SKM-1 treated with dmso at 0.1 percent for 144 hours (cell line): ENCODE results near the gene TRMT61A.

ENCODE experiments used
- DNase-seq: peaks from one replicate; lab custom pipeline; 2025; ENCODE audit not compliant: unreplicated experiment; lab: John Stamatoyannopoulos, UW

The TRMT61A gene

DNA sequence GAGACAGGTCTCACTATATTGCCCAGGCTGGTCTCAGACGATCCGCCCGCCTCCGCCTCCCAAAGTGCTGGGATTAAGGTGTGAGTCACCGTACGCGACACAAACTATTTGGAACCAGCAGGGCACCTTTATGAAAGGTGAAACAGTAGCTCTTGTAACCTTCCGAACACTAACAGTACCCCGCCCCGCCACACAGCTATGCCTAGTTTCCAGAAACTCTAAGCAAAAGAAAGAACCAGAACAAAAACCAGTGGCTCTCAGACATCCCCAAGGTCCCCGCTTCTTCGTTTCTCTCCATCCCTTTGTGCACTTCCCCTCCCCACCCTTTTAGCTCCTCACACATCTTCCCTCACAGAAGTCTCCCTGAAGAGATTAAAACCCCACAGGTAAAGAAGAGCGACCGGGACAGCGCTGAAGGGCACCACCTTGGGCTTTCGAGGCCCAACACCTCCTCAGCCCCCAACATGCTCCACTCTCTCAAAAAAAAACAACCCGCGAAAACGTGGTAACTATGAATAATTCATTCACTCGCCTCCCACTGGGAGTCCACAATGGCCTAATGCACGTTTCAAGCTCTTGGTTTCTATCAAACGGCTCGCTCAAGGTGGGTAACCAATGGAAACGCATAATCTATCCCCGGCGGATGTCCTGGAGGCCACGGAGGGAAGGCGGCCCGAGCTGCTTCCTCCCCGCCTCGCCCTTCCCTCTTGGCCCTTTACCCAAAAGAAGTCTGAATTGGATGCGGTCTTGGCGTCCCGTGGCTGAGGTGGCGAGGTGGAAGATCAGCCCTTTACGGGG is 32.6 kb downstream of the TRMT61A start:
- no peak for DNase-seq

DNA sequence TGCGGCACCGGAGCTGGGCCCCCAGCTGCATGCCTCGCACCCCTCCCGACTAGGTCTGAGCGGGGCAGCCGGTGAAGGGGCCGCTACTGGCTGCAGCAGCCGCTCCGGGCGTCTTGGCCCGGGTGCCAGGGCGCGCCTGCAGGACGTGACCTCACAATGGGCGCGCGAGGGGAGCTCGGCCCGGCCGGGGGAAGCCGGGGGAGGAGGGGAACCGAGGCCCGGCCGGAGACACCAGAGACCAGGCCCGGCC is 33.1 kb downstream of the TRMT61A start:
- no peak for DNase-seq

DNA sequence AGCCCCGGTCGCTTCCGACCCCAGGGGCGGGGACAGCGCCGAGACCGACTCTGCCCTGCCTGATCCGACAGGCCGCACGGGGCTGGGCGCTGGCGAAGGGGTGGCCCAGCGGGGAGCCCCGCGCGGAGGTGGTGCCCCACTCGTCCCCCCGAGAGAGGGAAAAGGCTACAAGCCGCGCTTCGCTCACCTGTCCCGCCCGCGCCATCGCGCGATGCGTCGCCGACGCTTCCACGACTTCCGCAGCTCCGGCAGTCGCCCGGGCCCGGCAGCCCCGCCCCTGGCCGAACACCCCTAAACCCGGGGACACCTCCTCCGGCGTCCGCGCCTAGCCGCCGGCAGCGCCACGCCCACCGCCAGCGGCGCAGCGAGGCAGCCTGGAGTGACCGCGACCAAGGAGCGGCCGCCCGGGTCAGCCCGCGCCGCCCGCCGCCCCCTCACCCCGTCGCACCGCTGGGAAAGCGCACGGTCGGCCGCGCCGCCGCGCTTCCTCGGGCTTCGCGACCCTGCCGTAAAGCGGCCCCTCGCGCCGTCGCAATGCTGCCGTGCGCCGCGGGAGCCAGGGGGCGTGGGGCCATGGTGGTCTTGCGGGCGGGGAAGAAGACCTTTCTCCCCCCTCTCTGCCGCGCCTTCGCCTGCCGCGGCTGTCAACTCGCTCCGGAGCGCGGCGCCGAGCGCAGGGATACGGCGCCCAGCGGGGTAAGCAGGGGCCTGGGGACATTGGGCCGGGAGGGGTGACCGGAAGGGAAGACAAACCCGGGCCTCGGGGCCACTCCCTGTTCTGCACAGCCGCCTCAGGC is 33.6 kb downstream of the TRMT61A start, which contains the start of the genes BAG5 and COA8:
BAG5 (minus strand) TSS at position 229 of the 797 bp plus-strand sequence. CDS start 1,493 bp downstream, outside the sequence.
COA8 (plus strand) TSS at position 532 of the 797 bp plus-strand sequence; CDS start at position 574, 42 bp downstream.
- peak; percentile 28 for DNase-seq

DNA sequence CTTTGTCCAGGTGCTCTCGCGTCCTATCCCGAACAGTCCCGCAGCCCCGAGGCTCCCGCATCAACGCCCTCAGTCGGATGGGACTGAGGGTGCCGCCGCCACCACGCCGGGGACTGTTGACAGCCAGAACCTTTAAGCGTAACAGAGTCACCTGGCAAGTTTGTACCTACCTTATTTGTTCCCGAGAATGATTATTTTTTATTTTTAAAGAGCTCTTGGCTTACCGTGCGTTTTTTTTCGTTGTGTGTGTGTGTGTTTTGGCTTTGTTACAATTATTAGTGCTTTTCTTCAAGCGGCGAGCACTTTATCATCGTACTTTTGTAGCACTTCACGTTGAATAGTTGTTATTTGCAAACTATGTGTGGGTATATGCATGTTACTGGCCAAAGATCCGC is 34.2 kb downstream of the TRMT61A start:
- no peak for DNase-seq

DNA sequence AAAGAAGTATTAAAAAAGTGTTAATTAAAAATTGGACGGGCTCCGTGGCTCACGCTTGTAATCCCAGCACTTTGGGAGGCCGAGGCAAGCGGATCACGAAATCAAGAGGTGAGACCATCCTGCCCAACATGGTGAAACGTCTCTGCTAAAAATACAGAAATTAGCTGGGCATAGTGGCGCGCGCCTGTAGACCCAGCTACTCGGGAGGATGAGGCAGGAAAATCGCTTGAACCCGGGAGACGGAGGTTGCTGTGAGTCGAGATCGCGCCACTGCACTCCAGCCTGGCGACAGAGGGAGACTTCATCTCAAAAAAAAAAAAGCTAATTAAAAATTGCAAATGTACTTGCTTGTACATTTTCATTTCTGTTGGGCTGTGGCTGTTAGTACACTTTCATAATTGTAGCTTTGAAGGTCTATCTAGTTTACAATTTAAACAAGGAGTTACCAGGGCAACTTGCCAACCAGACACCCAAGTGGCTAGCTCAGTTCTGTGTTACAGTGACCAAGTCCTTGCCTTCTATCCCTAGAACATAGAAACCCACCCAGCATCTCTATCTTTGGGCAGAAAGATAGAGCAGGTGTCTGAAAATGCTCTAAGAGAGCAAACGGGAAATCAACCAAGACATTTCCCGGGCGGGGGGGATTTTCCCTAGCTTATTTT is 35.0 kb downstream of the TRMT61A start:
- no peak for DNase-seq

DNA sequence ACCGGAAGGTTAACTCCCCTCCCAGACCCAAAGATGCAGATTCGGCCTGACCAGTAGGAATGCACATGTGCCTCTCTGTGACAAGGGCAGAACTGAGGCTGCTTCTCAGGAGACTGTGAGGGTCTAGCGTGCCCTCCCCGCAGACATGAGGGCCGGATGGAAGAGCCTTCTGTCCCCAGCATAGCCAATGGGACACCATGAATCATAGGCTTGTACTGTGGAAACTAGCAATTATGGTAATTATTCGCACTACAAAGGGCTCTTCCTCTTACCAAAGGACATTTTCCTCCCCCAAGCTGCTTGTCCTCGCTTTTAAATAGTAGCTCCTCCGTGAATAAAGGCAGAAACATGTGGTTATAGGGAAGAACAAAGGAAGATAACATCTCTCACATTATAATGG is 40.0 kb downstream of the TRMT61A start:
- DNase-seq = no peak

DNA sequence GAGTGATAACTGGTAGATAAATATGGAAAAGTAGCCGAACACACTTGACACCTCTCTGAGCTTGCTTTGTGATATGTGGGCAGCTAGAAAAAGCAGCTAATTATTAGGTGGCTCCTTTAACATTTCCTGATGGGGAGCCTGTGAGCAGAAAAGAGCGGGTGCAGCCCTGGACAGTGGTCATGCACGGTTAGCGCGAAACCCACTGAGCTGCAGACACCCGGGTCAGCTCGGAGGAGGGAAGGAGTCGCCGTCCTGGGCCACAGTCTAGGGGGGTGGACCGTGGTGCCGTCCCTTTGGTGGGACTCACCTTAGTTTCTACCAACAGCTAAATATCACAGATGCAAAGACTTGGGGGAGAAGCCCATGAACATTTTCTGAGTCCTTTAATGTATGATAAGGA is 40.4 kb downstream of the TRMT61A start:
- DNase-seq = no peak

DNA sequence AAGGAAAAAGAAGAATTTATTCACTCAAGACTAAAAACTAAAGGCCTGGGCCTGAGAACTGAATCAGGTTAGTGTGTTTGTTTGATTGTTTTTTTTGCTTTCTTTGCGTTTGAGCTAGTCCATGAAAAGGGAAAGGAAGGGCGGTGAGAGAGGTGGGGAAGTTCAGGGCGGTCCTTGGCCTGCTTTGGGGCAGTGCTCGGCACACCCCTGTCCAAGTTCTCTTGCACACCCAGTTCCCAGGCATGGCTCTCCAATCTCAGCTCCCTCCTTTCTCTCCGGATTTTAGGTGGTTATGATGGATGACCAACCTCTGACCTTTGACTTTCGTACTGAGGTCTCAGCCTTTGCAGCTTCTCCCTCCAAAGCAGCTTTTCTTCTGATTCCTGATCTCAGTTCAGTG is 45.1 kb downstream of the TRMT61A start:
- DNase-seq = no peak

DNA sequence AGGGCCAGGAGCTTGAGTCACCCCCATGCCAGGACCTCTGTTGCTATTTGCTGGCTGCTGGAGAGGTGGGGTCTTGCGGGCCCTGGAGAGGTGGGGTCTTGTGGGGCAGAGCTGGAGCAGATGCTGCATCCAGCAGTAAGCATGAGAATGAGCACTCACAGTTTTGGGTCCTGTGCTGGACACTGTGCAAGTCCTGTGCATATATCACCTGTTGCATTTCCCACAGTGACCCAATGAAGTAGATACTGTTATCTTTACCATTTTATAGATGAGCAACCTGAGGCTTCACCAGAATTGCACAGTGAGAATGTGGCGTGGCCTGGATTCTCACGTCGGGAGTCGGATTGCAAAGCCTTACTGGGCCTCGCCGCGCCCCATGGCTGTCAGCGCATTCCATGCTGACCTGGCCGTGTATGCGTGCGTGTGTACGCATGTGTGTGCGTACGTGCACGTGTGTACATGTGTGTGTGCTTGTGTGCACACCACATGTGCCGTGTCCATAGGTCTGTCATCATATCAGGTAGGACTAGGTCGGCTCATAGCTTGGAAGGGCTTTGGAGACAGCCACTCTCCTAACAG is 45.8 kb downstream of the TRMT61A start:
- no peak for DNase-seq

DNA sequence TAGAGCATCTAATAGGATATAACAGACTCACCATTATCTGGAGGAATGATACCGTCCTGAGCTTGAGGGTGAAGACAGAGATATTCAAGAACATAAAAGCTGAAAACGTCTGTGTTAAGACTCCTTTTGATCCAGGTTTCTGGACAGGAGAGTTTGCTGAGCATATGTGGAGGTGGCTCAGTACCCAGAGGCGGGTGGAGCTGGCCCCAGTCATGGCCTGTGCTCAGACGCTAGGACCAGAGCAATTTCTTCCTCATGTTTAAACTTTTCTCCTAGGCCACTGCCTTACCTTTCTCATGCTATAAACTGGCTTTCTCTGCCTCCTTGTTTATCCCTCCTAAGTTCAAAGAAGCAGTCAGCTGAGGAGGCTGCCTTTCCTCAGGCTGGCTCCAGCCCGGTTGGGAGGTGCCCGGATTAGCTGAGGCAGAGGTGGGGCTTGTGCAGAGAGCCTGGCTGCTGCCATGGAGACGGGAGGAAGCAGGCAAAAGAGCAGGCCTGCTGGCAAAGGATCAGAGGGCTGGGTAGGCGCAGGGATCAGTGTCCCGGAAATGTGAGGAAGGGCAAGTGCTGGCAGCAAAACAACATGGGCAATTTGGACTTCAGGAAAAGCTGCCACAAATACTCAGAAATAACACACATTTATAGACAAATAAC is 47.5 kb downstream of the TRMT61A start:
- no peak for DNase-seq

DNA sequence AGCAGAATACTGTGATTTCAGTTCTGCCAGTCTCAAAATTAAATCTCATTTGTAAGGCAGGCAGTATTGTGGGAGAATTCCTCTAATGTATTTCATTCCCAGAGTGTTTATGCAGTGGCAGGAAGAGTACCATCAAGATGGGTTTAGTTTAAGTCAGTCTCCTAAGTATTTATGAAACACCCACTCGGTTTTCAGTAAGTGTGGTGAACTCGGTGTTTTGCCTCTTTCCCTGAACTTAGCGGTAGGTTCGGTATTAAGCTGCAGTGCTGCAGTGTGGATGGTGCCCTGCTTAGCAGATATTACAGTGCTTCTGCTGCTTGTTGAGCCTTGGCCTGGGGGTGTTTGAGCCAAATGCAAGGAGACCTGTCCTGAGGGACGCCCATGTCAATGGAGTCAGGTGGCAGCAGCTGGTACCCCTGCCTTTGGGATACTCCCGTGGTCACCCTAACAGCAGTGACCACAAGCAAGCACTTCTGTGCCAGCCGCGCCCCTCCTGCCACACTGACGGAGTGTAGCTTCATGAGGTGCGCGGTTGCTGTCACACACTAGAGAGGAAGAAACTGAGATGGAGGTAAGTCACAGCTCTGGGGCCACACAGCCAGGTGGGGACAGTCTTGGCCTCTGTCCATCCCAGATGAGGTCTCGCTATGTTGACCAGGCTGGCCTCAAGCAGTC is 49.5 kb downstream of the TRMT61A start:
- no peak for DNase-seq

DNA sequence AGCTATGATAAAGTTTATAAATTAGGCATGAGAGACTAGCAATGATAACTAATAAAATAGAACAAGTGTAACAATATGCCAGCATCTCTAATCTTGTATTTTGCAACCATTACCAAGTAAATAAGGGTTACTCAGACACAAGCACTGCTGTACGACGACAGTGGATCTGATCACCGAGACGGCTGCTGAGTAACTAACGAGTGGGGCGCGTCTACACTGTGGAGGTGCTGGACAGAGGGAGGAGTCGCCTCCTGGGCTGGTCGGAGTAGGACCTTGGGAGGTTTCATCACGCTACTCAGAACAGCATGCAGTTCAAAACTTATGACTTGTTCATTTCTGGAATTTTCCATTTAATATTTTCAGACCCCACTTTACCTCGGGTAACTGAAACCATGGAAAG is 52.2 kb downstream of the TRMT61A start:
- no peak for DNase-seq

DNA sequence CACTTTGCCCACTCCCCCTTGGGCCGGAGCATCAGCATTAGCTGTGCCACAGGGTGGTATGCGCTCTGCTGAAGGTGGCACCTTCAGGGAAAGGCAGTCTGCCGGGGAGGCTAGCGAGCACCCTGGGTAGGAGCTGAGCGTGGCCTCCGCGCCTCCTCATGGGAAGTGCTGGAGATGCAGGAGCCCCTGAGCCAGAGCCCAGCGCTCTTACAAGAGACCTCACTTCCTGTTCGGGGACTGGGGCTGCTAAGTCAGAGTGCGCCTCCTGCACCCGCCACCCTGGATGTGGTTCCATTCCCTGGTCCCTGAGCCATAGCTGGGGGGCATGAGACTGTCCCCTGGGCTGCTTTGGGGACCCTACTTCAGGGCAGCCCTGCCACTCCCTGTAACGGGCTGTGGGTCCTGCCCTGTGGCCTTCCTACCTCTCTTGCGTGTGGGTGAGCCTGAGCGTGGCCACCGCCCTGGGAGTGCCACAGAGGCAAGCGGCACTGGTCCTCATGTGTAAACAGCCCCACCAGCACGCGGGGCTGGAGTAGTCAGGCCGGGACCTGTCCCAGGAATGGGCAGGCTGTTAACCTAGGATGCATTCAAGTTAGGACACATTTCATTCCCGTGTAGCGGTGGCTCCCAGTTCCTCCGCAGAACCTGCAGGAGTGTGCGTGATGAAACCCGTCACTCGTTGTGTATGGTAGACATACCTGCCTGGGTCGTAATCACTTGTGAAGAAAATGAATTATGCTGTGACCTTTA is 53.1 kb downstream of the TRMT61A start:
- no peak for DNase-seq

DNA sequence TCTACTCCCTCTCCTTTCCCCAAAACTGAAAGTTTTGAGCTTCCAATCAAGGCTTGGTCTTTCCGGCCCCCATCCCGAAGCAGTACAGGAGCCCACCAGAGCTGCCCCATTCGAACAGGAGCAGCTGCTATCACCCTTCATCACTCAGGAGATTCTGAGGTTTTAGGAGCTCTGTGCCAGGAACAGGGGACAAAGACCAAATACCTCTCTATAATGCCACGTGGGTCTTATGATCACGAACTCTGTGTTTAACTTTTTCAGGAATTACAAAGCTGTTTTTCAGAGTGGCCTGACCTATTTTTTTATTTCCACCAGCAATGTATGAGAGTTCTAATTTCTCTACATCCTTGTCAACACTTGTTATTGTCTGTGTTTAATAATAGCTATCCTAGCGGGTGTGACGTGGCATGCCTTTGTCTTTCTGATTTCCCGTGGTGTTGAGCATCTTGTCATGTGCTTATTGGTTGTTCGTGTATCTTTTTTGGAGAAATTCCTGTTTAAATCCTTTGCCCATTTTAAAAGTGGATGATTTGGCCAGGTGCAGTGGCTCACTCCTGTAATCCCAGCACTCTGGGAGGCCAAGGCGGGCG is 55.4 kb downstream of the TRMT61A start:
- no peak for DNase-seq
